Prostate gland (tissue), 2 donors: Measurements from ENCODE around the gene MT4.

ENCODE experiments used
- CTCF ChIP-seq, 4 experiments: fragments of 200-600 bp in 2 of 4; fragments of 450-650 bp in 2 of 4; sonication (generic) in 2 of 4; IDR thresholded peaks; 1 replicate in 3 of 4; 2 replicates in 1 of 4; pipeline ENCODE4 v1.5.1; 2016 to 2019; ENCODE audit warnings: antibody characterized with exemption in 4 of 4, mild to moderate bottlenecking in 2 of 4, moderate library complexity in 2 of 4
- POLR2A ChIP-seq: fragments of 450-650 bp; IDR thresholded peaks from one replicate; pipeline ENCODE4 v1.6.1; 2016; ENCODE audit warnings: antibody characterized with exemption, mild to moderate bottlenecking

- TF ChIP-seq CTCF (IDR thresholded peaks at IDR 0.05) = no peak
- no peak for TF ChIP-seq POLR2A
Measured at GRCh38 chr16:56607109-56607618, 42.3 kb downstream of the MT4 start.
